GM21717 (cell line): ENCODE results near the gene SPTAN1.
"Not testable (repeated sequence)": the region's sequence is repeated elsewhere in the genome, so short reads cannot be mapped to it uniquely, and the experiment has no call there.

Source experiments
- ATAC-seq: cut with Tn5 transposase; IDR thresholded peaks from one replicate; pipeline ENCODE4 v1.9.1; 2021; ENCODE audit warnings: mild to moderate bottlenecking, moderate library complexity; ENCODE audit not compliant: unreplicated experiment

SPTAN1 gene

DNA sequence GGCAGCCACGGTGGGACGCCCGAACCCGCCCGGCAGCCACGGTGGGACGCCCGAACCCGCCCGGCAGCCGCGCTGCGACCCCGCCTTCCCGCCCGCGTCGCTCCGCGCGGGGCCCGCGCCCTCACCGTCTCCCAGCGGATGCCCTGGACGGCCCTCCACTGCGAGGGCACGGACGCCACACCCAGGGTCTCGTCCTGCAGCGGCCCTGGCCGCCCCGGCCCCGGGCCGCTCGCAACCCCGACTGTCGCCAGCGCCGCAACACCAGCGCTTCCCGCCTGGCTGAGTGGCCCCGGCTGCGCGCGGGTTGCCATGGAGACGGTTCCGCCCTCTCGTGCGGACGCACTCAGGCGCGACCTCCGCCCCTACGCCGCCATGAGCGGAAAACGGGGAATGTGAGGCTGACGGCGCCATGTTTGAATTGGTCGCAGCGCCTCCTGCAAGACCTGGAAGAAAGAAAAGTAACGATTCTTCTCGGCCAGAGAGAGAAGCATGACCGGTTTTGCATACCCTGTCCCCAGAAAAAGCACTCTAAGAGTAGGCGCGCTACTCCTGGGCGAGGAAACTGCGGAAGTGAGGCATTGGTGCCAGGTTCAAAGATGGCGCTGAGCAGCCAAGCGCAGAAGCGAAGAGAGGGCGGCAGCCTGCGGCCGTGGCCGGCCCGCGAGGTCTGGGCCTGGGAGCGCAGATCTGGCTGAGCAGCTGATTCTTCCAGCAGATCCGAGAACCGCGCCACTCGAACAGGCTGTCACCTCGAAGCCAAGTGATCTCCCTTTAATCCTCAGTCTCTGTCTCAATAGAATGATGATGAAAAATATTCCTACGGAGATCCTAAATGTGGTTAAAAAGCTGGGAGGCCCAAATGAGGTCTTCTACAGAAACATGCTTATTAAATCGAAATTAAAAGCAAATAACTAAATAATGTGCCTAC, 104.3 kb downstream of the SPTAN1 start, which contains the start of gene DYNC2I2:
TSS of gene DYNC2I2 (minus strand) at position 432 of the 928 bp plus-strand sequence. CDS start at position 311, 121 bp downstream.
- peak; percentile 57 for ATAC-seq

DNA sequence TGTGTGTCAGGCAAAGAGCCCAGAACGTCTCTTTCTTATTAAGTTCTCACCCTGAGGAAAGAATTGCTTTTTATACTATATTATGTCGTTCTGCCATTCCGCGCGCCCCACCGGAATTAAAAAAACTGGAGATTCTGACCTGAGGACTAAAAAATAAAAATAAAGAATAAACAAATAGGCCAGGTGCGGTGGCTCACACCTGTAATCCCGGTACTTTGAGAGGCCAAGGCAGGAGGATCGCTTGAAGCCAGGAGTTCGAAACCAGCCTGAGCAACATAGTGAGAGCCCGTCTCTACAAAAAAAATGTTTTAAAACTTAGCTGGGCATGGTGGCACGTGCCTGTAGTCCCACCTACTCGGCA, 104.9 kb downstream of the SPTAN1 start:
- ATAC-seq: no peak

DNA sequence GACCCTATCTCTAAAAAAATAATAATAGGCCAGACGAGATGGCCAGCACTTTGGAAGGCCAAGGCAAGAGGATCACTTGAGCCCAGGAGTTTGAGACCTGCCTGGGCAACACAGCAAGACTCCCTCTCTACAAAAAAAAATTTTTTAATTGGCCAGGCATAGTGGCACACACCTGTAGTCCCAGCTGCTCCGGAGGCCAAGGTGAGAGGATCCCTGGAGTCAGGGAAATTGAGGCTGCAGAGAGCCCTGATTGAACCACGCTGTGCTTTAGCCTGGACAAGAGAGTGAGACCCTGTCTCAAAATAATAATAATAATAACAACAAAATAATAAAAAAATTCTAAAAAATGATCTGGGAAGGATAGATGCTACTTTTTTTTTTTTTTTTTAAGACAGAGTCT, 105.4 kb downstream of the SPTAN1 start:
- no peak for ATAC-seq

GRCh38 chr9:128666481-128666941, 114.1 kb downstream of the SPTAN1 start:
- not testable (repeated sequence) for ATAC-seq

DNA sequence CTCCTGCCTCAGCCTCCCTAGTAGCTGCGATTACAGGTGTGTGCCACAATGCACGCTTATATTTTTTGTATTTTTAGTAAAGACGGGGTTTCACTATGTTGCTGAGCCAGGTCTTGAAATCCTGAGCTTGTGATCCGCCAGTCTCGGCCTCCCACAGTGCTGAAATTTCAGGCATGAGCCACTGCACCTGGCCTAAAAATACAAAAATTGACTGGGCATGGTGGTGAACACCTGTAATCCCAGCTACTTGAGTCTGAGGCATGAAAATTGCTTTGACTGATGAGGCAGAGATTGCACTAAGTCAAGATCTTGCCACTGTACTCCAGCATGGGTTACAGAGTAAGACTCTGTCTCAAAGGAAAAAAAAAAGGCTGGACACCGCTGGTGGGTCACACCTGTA, 117.4 kb downstream of the SPTAN1 start:
- no peak for ATAC-seq

DNA sequence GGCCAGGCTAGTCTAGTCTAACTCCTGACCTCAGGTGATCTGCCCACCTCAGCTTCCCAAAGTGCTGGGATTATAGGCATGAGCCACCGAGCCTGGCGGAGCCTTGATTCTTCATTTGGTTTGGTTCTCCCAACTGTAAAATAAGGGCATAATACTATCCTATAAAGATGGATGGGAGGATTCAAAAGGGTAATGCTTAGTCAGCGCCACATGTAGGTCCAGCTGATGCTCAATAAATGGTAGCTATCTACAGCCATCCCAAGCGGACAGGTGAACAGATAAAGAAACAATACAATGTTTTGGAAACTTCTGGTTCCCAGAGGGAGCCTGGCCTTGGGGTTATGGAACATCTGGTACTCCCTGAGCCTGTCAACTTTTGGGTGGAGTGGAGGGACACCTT, 123.0 kb downstream of the SPTAN1 start:
- no peak for ATAC-seq

GRCh38 chr9:128677794-128678193, 125.4 kb downstream of the SPTAN1 start:
- no peak for ATAC-seq
